Ishikawa (cell line): ENCODE data around the gene LEFTY2.

Experiments
- CREB1 ChIP-seq: IDR thresholded peaks from 2 replicates; pipeline ENCODE4 v1.6.1; 2012; ENCODE audit warnings: low read depth
- EP300 ChIP-seq: IDR thresholded peaks from 2 replicates; pipeline ENCODE4 v1.6.1; 2012; ENCODE audit warnings: borderline replicate concordance
- FOXM1 ChIP-seq: IDR thresholded peaks from 2 replicates; pipeline ENCODE4 v1.6.1; 2012; ENCODE audit warnings: low read depth, borderline replicate concordance
- NFIC ChIP-seq: IDR thresholded peaks from 2 replicates; pipeline ENCODE4 v1.6.1; 2012
- RAD21 ChIP-seq: IDR thresholded peaks from 2 replicates; pipeline ENCODE4 v1.6.1; 2012; ENCODE audit warnings: low read depth
- REST ChIP-seq: IDR thresholded peaks from 2 replicates; pipeline ENCODE4 v1.6.1; 2012; ENCODE audit warnings: low read depth, mild to moderate bottlenecking
- TAF1 ChIP-seq: IDR thresholded peaks from 2 replicates; pipeline ENCODE4 v1.6.1; 2012; ENCODE audit warnings: low read depth, mild to moderate bottlenecking
- TCF12 ChIP-seq: IDR thresholded peaks from 2 replicates; pipeline ENCODE4 v1.6.1; 2012; ENCODE audit warnings: low read depth
- YY1 ChIP-seq: IDR thresholded peaks from 2 replicates; pipeline ENCODE4 v1.6.1; 2012; ENCODE audit warnings: low read depth
- TF ChIP-seq, protein P1 (sequence below): IDR thresholded peaks from 2 replicates; pipeline ENCODE4 v1.6.1; 2012
- TF ChIP-seq, protein P2 (sequence below): IDR thresholded peaks from 2 replicates; pipeline ENCODE4 v1.6.1; 2012

GRCh38 chr1:225892307-225892706 is 48.7 kb downstream of the LEFTY2 start:
- no peak for TF ChIP-seq YY1
- TF ChIP-seq EP300: no peak
- no peak for TF ChIP-seq REST
- TF ChIP-seq TAF1: no peak
- no peak for TF ChIP-seq TCF12
- no peak for TF ChIP-seq CREB1
- TF ChIP-seq RAD21: no peak
- TF ChIP-seq, protein P1, sequence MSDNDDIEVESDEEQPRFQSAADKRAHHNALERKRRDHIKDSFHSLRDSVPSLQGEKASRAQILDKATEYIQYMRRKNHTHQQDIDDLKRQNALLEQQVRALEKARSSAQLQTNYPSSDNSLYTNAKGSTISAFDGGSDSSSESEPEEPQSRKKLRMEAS: no peak
- TF ChIP-seq NFIC: no peak
- no peak for TF ChIP-seq FOXM1
- TF ChIP-seq, protein P2, sequence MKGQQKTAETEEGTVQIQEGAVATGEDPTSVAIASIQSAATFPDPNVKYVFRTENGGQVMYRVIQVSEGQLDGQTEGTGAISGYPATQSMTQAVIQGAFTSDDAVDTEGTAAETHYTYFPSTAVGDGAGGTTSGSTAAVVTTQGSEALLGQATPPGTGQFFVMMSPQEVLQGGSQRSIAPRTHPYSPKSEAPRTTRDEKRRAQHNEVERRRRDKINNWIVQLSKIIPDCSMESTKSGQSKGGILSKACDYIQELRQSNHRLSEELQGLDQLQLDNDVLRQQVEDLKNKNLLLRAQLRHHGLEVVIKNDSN: no peak
